HG03575 (cell line): ENCODE results near the gene KIF27.
"Not testable (repeated sequence)": the region's sequence is repeated elsewhere in the genome, so short reads cannot be mapped to it uniquely, and the experiment has no call there.

Experiments used
- ATAC-seq: cut with Tn5 transposase; IDR thresholded peaks from one replicate; pipeline ENCODE4 v1.9.1; 2021; ENCODE audit not compliant: unreplicated experiment, insufficient number of reproducible peaks, low FRiP score; ENCODE audit errors: extremely low read depth

Gene KIF27

GRCh38 chr9:83920927-83921707 is at the start of gene KIF27:
KIF27 (minus strand) TSS chr9:83921432; CDS start chr9:83915591, 5,841 bp downstream.
- peak; percentile 68 for ATAC-seq

GRCh38 chr9:83969602-83970001 is 48.4 kb upstream of the KIF27 start:
- no peak for ATAC-seq

DNA sequence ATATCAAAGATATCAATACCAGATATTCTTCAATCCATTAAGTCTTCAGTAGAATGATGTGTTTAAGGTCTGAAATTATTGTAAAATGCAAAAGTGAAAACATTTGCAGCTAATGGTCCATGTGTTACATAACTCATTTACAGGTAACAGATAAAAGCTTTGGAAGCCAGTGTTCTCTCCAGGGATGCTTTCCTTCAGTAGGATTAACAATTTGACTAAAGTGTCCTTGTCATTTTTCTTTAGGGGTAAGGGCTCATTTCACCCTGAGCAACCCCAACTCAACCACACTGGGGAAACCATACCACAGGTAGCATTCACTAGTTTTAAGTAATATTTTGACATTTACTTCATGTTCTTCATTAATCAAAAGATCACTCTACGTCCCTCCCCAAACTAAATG is 45.8 kb upstream of the KIF27 start:
- no peak for ATAC-seq

DNA sequence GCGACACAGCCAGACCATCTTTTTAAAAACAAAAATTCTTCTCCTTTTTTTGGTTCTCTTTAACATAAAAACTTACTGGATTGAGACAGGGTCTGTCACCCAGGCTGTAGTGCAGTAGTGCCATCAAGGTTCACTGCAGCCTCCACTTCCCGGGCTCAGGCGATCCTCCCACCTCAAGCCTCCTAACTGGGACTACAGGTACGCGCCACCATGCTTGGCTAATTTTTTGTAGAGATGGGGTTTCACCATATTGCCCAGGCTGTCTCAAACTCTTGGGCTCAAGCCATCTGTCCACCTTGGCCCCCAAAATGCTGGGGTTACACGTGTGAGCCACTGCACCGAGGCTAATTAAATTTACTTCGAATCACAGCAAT is 45.0 kb upstream of the KIF27 start:
- no peak for ATAC-seq

GRCh38 chr9:83965350-83966208 is 44.3 kb upstream of the KIF27 start:
- ATAC-seq = no peak

GRCh38 chr9:83964973-83965349 is 43.7 kb upstream of the KIF27 start:
- ATAC-seq = no peak

- no peak for ATAC-seq
These were observed 40.9 kb upstream of the KIF27 start for GRCh38 chr9:83962165-83962564.

DNA sequence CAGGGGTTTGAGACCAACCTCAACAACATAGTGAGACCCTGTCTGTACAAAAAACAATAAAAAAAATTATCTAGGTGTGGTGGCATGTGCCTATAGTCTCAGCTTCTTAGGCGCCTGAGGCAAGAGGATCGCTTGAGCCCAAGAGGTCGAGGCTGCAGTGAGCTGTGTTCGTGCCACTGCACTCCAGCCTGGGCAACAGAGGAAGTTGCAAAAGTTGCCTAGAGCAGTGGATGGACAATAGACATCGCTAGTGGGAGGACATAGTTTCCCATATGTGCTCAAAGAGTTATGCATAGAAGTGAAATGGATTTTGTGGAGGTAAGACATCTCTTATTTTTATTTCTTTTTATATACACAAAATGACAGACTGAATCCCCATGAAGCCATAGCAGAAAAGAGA is 39.8 kb upstream of the KIF27 start:
- ATAC-seq = no peak

GRCh38 chr9:83959061-83959460 is 37.8 kb upstream of the KIF27 start:
- ATAC-seq = no peak

GRCh38 chr9:83957248-83957513 is 35.9 kb upstream of the KIF27 start:
- ATAC-seq = no peak

DNA sequence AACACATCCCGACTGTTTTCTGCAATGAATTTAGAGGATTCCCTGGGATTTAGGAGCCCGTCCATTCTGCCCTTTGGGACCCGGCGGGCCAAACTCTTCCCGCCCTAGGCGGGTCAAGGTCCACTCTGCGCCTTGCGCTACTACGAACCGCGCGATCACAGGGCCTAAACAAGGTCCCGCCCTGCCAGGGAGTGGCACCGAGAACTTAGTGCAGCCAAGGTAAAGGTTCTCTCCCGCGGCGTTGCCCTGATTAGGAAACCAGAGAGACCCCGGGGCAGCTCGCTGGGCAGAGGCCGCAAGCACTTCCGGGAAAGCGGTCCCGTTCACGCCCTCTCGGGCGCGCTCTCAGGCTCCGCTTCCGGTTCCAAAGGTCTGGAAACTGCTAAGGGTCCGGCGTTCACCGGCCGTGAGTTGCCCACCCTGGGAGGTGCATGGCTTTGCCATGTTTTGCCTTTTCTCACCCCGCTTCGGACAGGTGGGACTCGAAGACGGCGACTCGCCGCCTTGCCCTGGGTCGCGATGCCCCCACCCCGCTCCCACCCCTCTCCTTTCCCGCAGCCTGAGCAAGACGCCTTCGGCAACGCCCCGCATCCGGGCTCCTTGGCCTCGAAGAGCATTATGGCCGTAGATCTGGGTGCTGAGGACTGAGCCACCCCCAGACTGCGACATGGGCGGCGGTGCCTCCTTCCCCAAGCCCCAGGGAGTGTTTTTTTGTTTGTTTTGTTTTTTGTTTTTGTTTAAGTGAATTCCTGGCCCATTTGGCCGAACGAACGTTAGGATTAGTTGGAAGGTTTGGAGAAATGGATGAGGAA is 35.4 kb upstream of the KIF27 start:
- ATAC-seq = no peak

DNA sequence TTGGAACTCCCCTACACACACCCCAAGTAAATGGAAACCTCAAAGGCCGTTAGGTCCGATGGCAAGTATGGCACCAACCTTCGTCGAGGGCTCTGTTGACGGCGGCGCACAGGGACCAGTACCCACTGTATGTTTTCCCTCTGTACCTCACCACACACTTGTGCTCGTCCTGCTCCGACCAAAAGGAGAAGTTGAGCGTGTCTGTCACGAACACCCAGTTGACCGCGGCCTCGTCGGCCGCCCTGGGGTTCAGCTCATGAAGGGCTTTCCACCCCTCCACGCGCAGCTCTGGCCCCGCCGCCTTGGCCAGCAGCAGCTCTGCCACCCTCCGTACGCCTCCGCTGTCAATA is 34.8 kb upstream of the KIF27 start:
- ATAC-seq = no peak

DNA sequence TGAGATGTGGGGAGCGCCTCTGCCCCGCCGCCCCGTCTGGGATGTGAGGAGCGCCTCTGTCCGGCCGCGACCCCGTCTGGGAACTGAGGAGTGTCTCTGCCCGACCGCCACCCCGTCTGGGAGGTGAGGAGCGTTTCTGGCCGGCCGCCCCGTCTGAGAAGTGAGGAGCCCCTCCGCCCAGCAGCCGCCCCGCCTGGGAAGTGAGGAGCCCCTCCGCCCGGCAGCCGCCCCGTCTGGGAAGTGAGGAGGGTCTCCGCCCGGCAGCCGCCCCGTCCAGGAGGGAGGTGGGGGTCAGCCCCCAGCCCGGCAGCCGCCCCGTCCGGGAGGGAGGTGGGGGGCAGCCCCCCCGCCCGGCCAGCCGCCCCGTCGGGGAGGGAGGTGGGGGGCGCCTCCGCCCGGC is 26.9 kb upstream of the KIF27 start:
- not testable (repeated sequence) for ATAC-seq

DNA sequence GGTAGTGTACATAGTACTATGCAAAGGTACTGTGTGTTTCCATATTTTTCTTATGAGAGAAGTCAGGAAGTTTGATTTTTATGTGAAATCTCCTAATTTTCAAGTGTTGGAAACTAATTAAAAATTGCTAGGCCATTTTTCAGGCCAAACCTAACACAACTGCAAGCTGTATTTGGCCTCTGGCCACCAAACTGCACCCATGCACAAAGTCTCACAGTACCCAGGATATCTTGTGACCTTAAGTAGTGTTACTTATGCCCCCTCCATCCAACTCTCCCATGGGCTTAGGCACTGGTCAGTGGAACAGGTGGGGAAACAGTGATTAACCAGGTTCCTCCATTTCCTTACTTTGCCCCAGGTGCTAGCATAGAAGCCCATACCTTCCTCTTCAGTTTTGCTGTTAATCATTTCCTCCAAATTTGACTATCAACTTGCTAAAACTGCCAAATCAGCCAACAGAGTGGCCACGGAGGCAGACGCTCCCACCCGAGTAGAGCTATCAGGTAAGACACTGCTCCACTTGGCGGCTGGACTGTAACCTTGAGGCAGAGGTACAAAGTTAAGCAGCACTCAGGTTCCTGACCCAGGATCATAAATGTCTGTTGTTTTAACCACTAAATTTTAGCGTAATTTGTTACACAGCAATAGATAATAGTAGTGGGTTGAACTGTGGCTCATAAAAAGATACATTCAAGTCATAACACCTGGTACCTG is 19.5 kb upstream of the KIF27 start:
- ATAC-seq = no peak

DNA sequence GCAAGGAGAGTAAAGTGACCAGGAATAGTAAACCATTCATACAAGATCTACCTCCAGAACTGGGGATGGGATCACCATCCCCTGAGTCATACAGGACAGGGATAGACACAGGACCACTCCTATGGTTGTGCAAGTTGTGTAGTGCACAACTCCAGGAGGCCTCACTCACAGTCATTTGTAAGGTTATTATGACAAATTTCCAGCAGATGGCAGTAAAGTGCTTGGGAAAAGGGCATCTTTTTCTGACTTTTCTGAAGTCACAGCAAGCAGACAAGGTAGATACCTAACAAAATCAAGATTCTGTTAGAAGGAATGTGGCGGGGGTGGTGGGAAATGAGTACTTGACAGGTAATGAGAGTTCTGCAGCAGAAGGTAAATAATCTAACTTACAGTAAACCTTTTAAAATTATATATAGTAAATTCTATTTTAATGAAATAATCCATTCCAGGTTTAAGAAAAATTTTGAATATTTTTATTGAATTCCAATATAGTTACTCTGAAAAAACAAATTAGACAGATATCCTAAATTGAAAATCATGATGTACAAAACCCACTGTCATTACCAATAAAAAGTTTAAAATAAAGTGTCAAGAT is 16.7 kb upstream of the KIF27 start:
- no peak for ATAC-seq

GRCh38 chr9:83936523-83936922 is 15.3 kb upstream of the KIF27 start:
- no peak for ATAC-seq

- ATAC-seq = no peak
These were observed 14.2 kb upstream of the KIF27 start for GRCh38 chr9:83935276-83935935.

DNA sequence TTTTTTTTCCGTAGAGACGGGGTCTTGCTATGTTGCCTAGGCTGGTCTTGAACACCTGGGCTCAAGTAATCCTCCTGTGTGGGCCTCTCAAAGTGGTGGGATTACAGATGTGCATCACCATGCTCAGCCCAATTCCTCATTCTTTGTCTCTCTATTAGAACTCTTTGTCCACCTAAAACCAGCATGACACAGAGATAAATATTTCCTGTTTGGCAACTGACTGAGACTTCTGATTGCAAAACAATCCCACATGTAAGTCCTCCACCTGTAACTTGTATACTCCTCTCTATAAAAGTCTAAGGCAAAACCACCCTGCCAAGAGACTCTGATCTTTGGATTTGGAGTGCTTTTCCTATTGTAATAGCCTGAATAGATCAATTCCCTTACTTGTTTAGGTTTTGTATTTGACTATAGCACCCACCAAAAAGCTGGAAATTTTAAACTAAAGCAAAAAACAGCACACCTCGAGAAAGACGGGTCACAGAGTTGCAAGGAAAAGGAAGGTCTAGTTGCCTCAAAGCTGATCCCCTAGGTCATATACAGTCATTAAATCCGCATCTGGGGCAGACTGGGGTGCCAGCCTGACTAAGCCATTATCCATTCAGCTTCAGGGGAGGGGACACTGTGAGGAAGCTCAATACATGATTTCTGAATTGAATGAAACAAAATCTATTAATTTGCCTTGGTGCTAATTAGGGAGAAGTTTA is 13.5 kb upstream of the KIF27 start:
- no peak for ATAC-seq
